NCI-H146 (cell line): Measurements from ENCODE around the gene FARS2.

Source experiments
- DNase-seq: peaks from one replicate; lab custom pipeline; 2025; lab: John Stamatoyannopoulos, UW

The FARS2 gene

DNA sequence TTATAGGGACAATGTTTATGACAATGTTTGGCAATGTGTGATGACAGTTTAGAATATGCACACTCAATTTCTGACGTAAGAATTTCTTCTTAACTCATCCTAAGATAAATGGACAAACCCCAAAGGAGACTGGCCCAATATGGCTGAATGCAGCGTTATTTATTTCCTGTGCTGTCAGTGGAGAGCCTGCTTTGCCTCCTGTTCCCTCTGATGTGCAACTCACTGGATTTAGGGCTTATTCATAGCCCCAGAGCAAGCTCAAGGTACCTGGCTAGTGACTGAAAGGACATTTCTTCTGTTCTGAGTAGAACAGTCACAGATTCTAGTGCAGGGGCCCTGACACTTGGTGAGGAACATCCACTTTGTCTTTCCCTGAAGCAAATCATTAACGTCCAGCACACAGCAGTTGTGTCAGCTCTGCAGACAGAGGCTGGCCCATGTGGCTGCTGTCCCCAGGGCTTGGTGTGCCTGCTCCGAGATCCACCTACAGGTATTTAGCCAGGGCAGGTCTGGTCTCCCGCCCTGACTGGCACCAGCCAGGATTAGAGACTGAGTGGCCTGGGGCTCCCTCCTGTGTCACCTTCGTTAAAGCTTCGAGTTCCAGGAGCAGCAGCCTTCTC, 64.8 kb downstream of the FARS2 start:
- no peak for DNase-seq

DNA sequence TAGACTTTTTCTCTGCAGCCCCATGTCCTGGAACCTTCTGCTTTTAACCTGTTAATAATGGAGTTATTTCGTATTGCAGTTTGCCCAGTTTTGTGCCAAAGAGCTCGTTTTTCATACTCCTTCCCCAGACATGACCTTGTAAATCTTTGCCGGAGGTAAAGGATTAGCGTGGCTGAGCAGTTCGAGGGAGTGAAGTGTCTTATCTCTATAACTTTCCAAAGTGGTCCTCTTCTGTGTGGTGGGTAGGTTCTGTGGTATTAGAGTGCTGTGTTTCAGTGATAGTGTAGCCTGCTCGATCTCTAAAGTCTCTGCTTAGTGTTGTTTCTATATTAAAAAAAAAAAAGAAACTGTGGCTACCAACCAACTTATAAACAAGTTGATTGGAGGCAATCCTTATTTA, 67.5 kb downstream of the FARS2 start:
- no peak for DNase-seq

DNA sequence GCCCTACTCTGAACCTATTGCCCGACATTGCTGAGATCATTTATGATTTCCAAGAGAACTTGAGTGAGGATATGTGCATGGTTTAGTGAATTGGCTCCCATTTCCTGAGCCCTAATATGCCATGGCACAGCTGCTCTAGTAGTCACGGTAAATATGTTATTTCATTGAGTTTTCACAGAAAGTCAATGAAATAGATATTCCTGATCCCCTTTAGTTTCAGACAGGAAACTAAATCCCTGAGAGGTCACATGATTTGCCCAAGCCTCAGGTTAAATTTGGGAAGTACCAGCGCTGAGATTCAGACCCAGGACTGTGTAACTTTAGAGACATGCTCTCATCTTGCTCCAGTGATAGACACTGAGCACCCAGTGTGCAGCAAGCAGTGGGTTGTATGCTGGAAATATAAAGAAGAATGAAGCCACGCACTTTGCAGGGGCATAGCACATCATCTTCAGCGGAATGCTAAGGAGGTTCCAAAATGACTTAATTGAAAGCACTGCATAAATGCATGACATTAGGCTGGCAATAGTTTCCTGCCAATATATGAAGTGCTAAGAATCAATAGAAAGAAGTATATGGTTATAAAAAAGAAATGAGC, 70.6 kb downstream of the FARS2 start:
- no peak for DNase-seq

DNA sequence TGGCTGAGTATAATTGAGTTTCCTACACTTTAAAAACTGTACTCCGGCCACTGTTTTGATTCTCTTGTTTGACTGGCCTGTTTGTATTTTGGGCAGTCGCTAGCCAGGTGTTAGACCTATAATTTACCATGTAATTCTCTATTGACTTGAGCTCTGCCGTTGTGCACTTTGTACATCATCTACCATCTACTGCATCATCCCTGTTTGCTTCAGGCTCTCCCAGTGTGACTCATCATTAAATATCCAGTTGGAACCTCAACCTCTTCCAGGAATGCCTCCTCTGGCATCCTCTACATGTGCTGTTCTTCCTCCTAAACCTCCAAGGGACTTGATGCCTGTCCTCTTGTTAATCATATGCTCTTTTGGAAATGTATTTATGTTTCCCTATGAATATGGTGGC, 72.3 kb downstream of the FARS2 start:
- peak; percentile 75 for DNase-seq

DNA sequence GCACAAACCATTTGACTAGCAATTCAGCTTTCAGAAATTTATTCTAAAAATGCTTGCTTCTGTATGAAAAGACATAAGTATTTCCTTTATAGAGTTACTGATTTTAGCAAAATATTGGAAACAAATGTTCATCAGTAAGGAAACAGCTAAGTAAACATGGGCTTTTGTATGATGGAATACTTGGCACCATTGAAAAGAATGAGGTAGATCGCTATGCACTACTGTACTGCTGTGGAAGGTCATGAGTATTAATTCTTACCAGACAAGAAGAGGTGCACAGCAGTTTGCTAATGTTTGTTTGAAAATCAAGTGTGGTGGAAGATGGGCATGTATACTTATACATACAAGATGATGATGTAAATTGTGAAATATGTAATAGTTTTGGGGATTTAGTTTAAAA, 73.0 kb downstream of the FARS2 start:
- DNase-seq, result no peak

DNA sequence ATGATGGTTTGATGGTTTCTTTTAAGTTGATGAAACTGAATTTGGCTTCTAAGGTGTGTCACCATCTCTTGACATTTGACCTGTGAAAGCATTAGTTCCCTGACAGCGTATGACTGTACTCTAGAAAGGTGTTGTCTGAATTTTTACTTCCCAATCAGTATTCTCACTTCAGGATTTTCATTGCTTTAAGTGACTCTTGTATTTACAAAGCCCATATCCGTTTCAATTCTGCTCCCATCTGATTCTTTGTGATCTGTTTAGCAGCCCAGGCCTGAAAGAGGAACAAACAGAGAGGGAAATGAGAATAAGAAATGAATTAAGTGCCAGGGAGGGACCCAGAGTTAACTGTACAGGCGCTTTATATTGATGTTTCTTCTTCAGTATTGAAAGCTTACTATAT, 73.7 kb downstream of the FARS2 start:
- DNase-seq, result no peak

DNA sequence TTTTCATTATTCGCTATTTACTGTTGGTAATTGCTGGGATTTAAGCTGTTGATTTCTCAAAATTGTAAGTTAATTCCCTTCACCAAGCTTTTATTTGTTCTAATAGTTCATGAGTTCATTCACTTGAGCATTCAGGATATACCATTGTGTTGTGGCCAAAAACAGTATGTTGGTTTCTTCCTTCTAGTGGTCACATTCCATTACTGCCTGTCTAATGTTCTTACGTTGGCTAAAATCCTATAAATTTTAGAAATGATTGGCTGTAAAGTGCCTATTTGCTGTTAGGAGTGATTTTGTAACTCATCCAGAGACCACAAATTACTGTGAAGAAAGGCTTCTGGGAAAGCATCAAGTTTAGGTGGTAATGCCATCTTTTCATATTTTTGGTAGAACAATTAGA, 76.3 kb downstream of the FARS2 start:
- no peak for DNase-seq

DNA sequence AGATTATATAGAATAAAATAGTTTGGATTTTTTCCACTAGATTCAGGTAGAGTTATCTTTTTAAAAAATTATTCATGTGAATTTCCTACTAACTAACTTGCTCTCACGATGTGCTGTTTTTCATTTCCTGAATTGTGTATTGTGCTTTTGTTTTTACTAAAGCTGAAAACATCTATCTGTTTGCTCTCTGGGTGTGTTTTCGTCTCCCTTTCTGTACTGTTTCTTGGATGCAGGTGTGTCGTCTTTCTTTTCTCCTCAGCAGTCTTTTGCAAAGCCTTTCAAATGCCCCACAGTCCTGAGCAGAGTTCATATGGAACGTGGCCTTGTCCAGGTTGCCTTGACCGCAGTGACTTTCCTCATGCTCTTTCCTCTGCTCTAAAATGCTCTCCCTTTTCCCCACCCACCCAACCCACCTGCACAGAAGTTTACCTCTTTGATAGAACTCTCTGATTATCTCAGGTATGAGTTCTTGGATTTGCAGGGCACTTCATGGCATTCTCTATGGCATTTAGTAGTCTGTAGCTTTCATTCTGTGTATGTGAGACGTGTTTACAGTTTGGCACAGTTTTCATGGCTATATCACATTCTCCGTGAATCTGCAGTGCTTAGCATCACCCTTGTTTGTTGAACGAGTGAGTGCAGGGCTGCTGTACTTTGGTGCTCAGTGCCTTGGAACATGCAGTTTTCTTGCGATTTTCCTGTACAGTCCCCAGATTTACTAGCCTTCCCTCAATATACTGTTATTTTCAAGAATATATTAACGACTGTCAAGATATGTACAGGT, 77.1 kb downstream of the FARS2 start:
- no peak for DNase-seq

DNA sequence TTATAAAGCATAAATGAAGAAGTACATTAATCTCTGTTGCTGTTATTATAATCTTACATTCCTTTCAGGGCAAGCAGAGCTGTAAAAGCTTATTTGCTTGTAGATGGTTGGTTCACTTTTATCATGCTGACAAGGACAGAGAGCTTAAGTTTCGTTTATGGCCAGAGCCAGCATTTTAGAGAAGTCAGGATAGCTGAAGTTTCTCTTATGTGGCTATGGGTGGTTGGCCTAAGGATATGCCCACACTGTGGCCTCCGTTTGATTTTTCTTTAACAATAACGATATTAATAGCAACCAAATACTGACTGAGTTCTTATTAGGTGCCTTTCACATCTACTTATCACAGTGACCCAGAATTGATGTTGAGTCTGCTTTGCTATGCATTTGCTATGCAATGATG, 78.5 kb downstream of the FARS2 start:
- no peak for DNase-seq

DNA sequence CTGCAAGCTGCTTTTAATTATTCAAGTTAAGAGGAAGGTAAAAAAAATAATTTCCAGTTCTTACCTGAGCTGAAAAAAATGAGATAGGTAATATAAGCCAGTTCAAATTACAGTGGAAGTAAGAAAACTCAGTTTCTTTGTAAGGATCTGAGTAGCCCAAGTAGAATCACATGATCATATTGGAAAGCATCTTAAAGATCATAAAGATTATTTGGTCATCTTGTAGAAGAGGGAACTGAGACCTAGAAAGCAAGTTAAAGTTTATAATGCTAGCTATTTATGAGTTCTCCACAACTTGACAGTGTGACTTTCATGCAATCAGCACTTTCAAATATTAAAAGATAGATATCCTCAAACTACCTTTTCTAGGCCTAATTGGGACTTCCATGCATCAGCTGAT, 80.5 kb downstream of the FARS2 start:
- no peak for DNase-seq

DNA sequence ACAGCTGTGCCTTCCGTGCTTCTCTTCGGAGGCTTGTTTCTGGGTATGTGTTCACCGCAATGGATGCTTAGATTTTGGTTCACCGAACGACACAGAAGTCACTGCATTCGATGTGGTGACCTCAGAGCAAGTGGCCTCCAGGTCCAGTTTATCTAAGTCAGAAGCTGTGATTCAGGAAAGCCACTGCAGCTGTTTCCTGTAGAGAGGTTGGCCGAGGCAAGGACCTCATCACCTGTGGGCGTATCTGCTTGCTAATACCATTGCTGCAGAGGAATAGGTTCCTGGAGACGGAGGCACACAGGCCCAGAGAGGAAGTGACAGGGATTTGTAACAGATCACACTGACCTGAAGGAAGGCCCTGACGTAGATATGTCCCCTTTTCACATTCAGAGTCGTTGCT, 82.7 kb downstream of the FARS2 start:
- no peak for DNase-seq

DNA sequence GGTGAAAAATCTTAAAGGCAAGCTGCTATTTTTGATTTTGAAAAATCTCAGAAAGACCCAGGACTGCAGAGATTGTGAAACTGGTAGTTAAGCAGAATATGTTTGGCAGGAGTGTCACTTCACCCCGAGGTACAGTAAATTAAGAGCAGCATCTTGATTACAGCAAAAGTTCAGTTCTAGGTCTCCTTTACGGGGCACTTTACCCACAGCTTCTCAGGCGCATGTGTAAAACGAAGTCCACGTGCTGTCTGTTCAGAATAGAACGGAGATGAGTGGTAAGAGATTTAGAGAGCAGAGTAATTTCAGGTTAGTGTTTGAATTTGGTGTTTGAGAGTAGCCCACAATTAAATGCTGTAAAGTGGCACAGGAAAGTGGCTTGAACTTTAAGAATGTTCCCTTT, 84.0 kb downstream of the FARS2 start:
- DNase-seq, result no peak

DNA sequence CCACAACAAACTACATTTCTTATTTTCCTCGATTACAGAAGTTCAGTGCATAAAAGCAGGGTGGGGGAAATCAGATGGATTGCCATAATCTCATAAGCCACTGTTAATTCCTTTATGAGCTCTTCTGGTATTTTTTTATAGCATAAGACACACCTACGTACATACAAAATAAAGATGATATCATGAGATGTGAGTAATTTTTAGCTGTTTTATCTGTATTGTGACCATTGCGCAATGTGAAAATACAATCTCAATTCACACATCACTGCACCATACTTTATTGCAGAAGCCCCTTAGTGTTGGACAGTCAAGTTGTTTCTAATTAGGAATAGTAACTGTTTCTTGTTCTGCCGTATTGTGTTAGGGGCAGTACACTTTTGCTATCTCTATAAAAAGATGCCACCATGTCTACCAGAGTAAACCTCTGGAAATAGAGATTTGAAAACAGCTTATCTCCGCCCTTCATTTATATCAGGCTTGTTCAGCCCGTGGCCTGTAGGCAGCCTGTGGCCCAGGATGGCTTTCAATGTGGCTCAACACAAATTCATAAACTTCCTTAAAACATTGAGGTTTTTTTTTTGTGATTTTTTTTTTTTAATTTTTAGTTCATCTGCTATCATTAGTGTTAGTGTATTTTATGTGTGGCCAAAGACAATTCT, 90.4 kb downstream of the FARS2 start:
- no peak for DNase-seq

DNA sequence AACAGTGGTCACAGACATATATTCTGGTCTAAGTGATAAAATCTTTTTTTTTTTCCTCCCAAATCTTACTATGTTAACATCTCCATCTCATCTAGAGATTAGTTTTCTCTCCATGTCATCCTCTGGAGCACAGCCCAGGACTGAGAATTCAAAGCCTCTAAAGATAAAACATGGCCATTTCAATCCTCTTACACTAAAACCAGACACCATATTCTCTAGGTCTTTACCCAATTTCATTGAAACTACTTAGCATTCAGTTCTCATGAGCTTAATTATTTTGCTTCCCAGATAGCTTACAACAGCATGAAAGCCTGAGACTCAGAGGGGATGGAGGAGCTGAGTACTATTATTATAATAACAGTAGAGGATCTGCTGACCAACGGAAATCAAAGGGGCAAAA, 92.7 kb downstream of the FARS2 start:
- no peak for DNase-seq

DNA sequence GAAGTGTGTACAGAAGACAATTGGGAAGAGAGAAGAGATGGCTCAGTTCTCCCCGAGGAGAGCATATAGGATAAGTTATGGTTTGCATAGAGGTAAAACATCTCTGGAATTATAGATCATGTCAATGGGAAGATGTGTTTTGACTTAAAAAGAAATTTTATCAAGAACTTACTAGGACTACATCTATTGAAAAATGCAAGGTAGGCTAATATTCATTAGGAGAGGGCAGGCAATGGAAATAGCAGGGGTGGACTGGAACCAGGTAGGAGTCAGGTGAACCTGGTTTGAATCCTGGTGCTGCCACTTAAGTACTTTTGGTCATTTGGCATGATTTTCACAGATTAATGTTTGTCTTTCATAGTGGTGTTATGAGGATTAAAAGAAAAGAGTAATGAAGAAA, 96.2 kb downstream of the FARS2 start:
- no peak for DNase-seq

DNA sequence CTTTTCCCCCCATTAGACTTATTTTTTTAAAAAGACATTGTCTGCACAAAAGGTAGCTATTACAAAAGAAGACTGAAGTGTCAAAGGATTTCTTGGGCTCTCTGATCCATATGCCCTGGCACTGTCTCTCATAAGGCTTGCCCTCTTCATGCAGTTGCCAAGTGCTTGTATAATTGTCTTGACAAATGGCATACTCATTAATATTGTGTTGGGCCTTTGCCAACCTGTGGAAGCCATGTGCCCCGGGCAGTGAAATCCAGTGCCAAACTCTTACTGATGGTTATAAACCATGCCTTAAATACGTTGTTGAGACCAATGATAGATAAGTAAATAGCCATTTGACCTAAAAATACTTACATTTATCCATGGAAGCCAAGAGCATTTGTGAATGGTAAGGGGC, 98.1 kb downstream of the FARS2 start:
- DNase-seq, result no peak

DNA sequence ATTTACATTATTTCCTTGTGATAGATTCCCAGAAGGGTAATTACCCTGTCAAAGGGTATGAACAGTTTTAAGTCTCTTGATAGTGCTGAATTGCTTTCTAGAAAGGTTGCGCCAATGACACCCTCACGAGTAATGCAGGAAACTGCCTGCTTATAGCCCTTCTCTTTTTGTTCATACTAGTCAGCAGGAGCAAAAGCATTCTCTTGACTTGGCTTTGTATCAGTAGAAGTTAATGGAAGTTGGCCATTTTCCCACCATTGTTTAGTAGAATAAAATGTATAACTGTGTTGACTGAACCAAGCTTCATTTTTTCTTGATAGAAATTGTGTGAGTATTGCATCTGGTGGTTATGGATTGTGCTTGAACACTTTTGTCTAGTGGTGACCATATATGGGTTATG, 100.1 kb downstream of the FARS2 start:
- DNase-seq, result no peak

DNA sequence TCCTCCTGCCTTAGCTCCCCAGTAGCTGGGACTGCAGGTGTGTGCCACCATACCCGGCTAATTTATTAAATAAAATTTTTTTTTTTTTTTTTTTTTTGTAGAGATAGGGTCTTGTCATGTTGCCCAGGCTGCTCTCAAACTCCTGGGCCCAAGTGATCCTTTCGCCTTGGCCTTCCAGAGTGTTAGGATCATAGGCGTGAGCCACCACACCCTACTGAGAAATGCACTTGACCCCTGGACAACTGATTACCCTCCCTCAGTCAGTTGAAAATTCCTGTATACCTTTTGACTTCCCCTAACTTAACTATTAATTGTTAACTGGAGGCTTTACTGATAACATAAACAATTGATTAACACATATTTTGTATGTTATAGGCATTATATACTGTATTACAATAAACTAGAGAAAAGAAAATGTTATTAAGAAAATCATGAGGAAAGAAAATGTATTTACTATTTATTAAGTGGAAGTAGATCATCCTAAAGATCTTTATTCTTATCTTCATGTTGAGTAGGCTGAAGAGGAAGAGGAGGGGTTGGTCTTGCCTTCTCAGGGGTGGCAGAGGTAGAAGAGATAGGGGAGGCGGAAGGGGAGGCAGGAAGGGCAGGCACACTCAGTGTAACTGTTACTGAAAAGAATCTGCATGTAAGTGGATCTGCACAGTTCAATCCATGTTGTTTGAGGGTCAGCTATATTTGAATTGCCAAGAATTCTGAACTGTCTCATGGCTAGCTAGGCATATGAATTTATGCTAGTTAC, 104.3 kb downstream of the FARS2 start:
- no peak for DNase-seq

DNA sequence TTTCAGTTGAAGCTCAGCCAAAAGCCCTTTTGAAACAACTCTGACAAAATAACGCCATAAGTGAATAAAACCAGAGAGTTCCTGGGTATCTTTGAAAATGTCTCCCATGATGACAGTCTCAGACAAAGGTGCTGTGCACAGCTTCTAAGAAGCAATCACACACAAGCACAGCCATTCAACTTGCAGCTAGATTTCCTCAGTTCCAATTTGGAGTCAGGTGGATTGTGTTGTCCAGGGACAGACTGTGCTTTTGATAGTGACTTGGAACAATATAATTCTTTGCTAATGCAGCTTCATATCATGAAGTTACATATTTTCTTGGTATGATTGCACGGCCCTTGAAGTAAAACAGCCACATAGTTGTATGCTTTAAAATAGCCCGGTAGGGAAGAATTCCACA, 105.6 kb downstream of the FARS2 start:
- DNase-seq, result no peak

DNA sequence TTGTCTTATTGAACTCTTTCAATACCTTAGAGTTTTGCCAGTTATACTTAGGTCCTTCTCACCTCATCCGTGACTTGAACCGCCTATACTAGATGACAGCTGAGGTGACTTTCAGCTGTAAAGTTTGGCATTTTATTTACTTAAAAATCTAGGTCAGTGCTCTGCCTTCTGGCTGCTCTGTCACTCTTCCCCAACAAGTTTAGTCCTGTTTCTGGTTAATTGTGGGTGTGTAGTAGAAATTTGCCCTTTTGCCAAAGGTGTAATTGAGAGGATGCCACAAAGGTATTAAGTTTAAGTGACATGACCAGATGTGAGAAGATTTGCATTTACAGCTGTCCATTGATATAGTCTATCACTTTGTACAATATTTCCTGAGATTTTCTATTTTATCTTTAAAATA, 106.2 kb downstream of the FARS2 start:
- DNase-seq, result no peak

DNA sequence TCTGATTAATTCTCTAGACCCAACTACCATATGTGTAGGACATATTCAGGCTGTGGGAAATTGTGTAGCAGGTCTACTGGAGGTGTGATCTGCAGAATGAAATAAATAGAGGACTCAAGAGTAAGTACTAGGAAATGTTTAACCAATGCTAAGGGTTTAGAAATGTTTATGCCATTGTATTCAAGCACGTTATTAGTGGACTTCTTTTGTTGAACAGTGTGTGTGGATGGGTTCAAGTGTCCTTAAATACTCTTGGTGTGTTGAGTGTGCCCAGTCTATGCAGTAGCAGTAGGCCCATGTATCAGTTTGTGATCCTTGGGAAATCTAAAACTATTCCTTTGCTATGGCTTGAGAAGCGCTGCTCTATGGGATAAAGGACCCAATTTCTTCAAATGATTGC, 112.1 kb downstream of the FARS2 start:
- no peak for DNase-seq

DNA sequence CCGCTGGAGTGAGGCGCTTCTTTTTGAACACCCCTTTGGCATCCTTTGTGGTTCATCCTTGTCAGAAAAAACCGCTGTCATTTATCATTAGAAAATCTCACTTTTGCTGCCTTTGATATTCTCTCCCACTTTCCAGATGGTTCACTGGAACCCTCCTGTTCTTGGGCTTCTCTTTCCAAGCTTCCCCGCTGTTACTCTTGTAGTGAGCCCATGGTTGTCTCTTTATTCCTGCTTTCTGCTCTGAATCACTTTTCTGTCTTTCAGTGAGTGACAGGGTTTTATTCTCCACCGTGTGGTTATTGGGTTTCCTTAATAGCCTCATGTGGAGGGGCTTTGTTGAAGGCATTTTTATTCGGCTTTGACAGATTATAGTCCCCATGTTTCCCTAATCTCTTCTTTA, 117.0 kb downstream of the FARS2 start:
- no peak for DNase-seq
